Measurements from ENCODE around the gene EXOC8. TPM values are rescaled to one million over a fixed set of nuclear protein-coding genes. Genes with fewer than 3 reads are reported as not detected.

Gene EXOC8
- total and polyA plus RNA-seq, 2 donors (not counting 1 experiment from before 2014, with no cell fraction given) = 10.0 to 32.6 TPM

DNA sequence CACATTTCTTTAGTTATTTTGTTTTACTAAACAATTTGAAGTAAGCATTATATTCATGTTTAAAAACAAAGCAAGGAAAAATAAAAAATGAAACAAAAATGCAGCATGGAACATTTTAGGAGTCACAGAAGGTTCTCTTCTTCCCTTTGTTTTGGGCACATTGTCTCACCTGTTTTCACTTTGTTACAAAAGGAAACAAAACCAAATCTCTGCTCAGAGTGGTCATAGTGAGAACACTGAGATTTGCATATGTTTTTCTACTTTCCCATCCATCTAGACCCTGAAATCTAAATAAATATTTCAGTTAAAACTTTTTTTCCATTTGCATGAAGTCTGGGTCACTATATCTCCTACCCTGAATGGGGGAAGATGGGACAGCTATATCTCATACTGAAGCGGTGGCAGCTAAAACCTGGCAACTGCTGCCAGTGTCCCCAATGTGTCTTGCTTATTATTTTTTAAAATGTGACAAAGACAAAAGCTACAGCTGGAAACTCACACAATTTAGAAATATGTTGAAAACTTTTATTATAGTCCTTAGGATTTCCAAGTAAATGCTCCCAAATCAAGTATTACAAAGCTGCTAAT, 3.5 kb downstream of the EXOC8 start:
- Mint-ChIP-seq H3K27ac (no peak overlapping the region), H3K4me1 (peaks cover 69% of the 10 kb centered on the region), H3K27me3 (peaks cover 3% of the 10 kb centered on the region), H3K4me3 (peak overlapping the region; percentile 51), H3K9me3 (ENCODE audit: insufficient read depth) (no peaks in the 10 kb centered on the region)
- ChIA-PET CTCF (interaction anchor here (1.4 kb wide), 1 partner anchor 268 kb away, joined by 3 read pairs; no protein-coding TSS in a partner anchor), POLR2A (no interaction called here)
- TF ChIP-seq EZH2 (IDR thresholded peaks at IDR 0.05; ENCODE audit: borderline replicate concordance, insufficient read depth, low read depth, low read length, poor library complexity, severe bottlenecking) = no peak
- TF ChIP-seq, protein P1, sequence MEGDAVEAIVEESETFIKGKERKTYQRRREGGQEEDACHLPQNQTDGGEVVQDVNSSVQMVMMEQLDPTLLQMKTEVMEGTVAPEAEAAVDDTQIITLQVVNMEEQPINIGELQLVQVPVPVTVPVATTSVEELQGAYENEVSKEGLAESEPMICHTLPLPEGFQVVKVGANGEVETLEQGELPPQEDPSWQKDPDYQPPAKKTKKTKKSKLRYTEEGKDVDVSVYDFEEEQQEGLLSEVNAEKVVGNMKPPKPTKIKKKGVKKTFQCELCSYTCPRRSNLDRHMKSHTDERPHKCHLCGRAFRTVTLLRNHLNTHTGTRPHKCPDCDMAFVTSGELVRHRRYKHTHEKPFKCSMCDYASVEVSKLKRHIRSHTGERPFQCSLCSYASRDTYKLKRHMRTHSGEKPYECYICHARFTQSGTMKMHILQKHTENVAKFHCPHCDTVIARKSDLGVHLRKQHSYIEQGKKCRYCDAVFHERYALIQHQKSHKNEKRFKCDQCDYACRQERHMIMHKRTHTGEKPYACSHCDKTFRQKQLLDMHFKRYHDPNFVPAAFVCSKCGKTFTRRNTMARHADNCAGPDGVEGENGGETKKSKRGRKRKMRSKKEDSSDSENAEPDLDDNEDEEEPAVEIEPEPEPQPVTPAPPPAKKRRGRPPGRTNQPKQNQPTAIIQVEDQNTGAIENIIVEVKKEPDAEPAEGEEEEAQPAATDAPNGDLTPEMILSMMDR (IDR thresholded peaks at IDR 0.05) = no peak
- no CpG with 5 or more reads among the region's 1 CpG for whole genome bisulfite sequencing (ENCODE audit: insufficient coverage)
- no peak for DNase-seq
- Histone ChIP-seq H3K4me3 (ENCODE audit: control extremely low read depth in 1 of 5, extremely low read depth in 1 of 5, insufficient read depth in 1 of 5, low read depth in 2 of 5, low read length in 4 of 5) (peak overlapping the region in 1 of 5 experiments; percentile 25), H2AFZ (ENCODE audit: insufficient read depth, low read depth, low read length, poor library complexity, severe bottlenecking) (no peak overlapping the region), H3K4me1 (ENCODE audit: control insufficient read depth in 2 of 2, insufficient read depth in 2 of 2, low read length in 2 of 2) (peaks cover 39 to 48% of the 10 kb centered on the region in 2 donors), H3K9me3 (ENCODE audit: control extremely low read depth in 1 of 3, control insufficient read depth in 2 of 3, insufficient read depth in 1 of 3, low read length in 2 of 3) (peaks cover 0 to 10% (median 0%) of the 10 kb centered on the region in 3 donors), H3K9ac (ENCODE audit: low read length) (peak overlapping the region; percentile 45), H3K27ac (ENCODE audit: low read length in 2 of 2) (peak overlapping the region in 1 of 2 donors; percentile 37), H3K4me2 (replicated peaks; ENCODE audit: low read depth, low read length, poor library complexity, severe bottlenecking) (peak overlapping the region; percentile 88), H3K79me2 (ENCODE audit: control insufficient read depth, insufficient read depth, low read length) (peaks cover 63% of the 10 kb centered on the region), H4K20me1 (ENCODE audit: control insufficient read depth, insufficient read depth, low read length, poor library complexity, severe bottlenecking) (peaks cover 40% of the 10 kb centered on the region), H3K36me3 (replicated peaks in 1 of 2; ENCODE audit: control extremely low read depth in 1 of 2, control insufficient read depth in 1 of 2, extremely low read depth in 1 of 2, insufficient read depth in 2 of 2, low read length in 1 of 2) (peaks cover 6% of the 10 kb centered on the region in 2 experiments), H3K27me3 (replicated peaks in 1 of 4; ENCODE audit: control extremely low read depth in 1 of 4, control insufficient read depth in 3 of 4, insufficient read depth in 4 of 4, low read length in 3 of 4) (no peaks in the 10 kb centered on the region)
- intact Hi-C loops (cut with micrococcal nuclease) = no loop called here
- no peak for ATAC-seq (ENCODE audit: low read depth)

DNA sequence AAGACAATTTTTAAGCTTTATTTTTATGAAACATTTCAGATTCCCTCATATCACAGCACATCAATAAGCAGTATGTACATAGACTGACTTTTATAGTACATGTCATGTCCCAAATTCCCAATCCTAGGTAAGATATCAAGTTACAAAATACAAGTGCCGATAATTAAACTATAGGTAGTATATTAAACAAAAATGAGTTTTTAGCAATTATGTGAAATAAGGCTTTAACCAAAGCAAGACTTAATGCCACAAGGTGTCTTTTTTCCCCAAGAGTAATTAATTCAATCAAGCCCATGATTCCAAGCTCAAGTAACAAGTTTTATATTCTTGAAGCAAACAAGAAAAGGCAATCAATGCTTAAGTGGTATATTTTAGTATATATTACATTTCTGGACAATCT, 4.9 kb downstream of the EXOC8 start:
- H4K20me1 ChIP-seq (ENCODE audit: control insufficient read depth, insufficient read depth, low read length, poor library complexity, severe bottlenecking) = peaks cover 40% of the 10 kb centered on the region
- Mint-ChIP-seq H3K27me3 (peaks cover 2% of the 10 kb centered on the region), H3K4me1 (peaks cover 62% of the 10 kb centered on the region), H3K27ac (no peak overlapping the region), H3K4me3 (peak overlapping the region; percentile 5), H3K9me3 (ENCODE audit: insufficient read depth) (no peaks in the 10 kb centered on the region)
- no peak overlapping the region for H2AFZ ChIP-seq (ENCODE audit: insufficient read depth, low read depth, low read length, poor library complexity, severe bottlenecking)
- intact Hi-C loops (cut with micrococcal nuclease) = no loop called here
- H3K4me1 ChIP-seq (ENCODE audit: control insufficient read depth in 2 of 2, insufficient read depth in 2 of 2, low read length in 2 of 2) = peaks cover 32 to 42% of the 10 kb centered on the region in 2 donors
- no peak overlapping the region for H3K4me2 ChIP-seq (replicated peaks; ENCODE audit: low read depth, low read length, poor library complexity, severe bottlenecking)
- DNase-seq (no peak), ATAC-seq (ENCODE audit: low read depth) (no peak)
- ChIA-PET POLR2A (no interaction called here), CTCF (interaction anchor here (1.7 kb wide), 1 partner anchor 25 kb away, joined by 8 read pairs; no protein-coding TSS in a partner anchor)
- H3K36me3 ChIP-seq (replicated peaks in 1 of 2; ENCODE audit: control extremely low read depth in 1 of 2, control insufficient read depth in 1 of 2, extremely low read depth in 1 of 2, insufficient read depth in 2 of 2, low read length in 1 of 2) = peaks cover 6% of the 10 kb centered on the region in 2 experiments
- H3K79me2 ChIP-seq (ENCODE audit: control insufficient read depth, insufficient read depth, low read length) = peaks cover 56% of the 10 kb centered on the region
- H3K27me3 ChIP-seq (replicated peaks in 1 of 4; ENCODE audit: control extremely low read depth in 1 of 4, control insufficient read depth in 3 of 4, insufficient read depth in 4 of 4, low read length in 3 of 4) = no peaks in the 10 kb centered on the region
- no peak overlapping the region for H3K9ac ChIP-seq (ENCODE audit: low read length)
- peaks cover 0 to 10% (median 0%) of the 10 kb centered on the region in 3 donors for H3K9me3 ChIP-seq (ENCODE audit: control extremely low read depth in 1 of 3, control insufficient read depth in 2 of 3, insufficient read depth in 1 of 3, low read length in 2 of 3)
- TF ChIP-seq EZH2 (IDR thresholded peaks at IDR 0.05; ENCODE audit: borderline replicate concordance, insufficient read depth, low read depth, low read length, poor library complexity, severe bottlenecking) = no peak
- TF ChIP-seq, protein P1 (IDR thresholded peaks at IDR 0.05) = no peak
- H3K27ac ChIP-seq (ENCODE audit: low read length in 2 of 2) = peak overlapping the region in 1 of 2 donors; percentile 12
- H3K4me3 ChIP-seq (ENCODE audit: control extremely low read depth in 1 of 5, extremely low read depth in 1 of 5, insufficient read depth in 1 of 5, low read depth in 2 of 5, low read length in 4 of 5) = no peak overlapping the region
- no CpG with 5 or more reads among the region's 1 CpG for WGBS (ENCODE audit: insufficient coverage)

Data from B cell (primary cell).